ENCODE results near the gene SLC15A4.
"Not testable (repeated sequence)": the region's sequence is repeated elsewhere in the genome, so short reads cannot be mapped to it uniquely, and the experiment has no call there.

The SLC15A4 gene

DNA sequence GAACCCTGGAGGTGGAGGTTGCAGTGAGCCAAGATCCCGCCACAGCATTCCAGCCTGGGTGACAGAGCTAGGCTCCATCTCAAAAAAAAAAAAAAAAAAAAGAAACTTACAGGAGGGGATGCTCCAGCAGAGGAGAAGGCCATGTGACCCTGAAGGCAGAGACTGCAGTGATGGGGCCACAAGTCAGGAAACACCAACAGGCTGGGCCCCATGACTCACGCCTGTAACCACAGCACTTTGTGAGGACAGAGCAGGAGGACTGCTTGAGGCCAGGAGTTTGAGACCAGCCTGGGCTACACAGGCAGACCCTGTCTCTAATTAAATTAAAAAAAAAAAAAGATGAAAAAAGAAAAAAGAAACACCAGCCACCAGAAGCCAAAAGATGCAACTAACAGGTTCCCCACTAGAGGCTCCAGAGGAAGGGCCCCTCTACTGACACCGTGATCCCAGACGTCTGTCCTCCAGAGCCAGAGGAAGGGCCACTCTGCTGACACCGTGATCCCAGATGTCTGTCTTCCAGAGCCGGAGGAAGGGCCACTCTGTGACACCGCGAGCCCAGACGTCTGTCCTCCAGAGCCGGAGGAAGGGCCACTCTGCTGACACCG lies 20.4 kb upstream of the SLC15A4 start:
- DNase-seq (ENCODE audit: low spot score) (no peak), FAIRE-seq (no peak)

- DNase-seq (ENCODE audit: low spot score): no peak
- FAIRE-seq: no peak
Observed at GRCh38 chr12:128843538-128843937, 19.8 kb upstream of the SLC15A4 start.

- DNase-seq (ENCODE audit: low spot score): no peak
- FAIRE-seq: no peak
Observed at GRCh38 chr12:128842579-128842978, 18.8 kb upstream of the SLC15A4 start.

DNA sequence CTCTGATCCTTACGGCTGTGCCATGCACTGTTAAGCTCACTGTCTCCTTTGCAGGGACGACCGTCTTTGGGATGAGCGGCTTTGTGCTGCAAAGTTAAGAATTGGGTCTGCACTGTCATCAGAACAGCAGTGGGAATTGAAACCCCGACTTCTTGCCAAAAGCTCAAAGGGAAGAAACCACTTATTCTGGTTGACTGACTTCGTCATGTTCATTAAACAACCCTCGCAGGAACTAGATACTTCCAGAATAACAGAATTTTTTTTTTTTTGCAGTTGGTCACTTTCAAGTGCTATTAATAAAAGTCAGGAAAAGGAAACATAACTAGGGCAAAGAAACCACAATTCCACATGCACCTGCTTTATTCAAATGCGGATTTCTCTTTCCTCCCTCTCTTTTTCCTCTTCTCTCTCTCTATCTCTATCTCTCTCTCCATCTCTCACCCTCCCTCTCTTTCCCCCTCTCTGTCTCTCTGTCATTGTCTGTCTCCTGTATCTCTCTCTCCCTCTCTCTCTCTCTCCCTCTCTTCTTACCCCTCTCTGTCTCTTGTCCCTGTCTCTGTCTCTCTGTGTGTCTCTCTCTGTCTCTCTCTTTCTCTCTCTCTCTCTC lies 17.2 kb upstream of the SLC15A4 start:
- FAIRE-seq (no peak), DNase-seq (ENCODE audit: low spot score) (no peak)

GRCh38 chr12:128839885-128840284 lies 16.1 kb upstream of the SLC15A4 start:
- FAIRE-seq; DNase-seq (ENCODE audit: low spot score): not testable (repeated sequence)

- FAIRE-seq (no peak), DNase-seq (ENCODE audit: low spot score) (no peak)
Observed at GRCh38 chr12:128833418-128833817, 9.7 kb upstream of the SLC15A4 start.

- no peak for DNase-seq (ENCODE audit: low spot score)
- no peak for FAIRE-seq
Observed at GRCh38 chr12:128830505-128830893, 6.7 kb upstream of the SLC15A4 start.

- FAIRE-seq: no peak
- DNase-seq (ENCODE audit: low spot score): no peak
Observed at GRCh38 chr12:128829861-128830504, 6.2 kb upstream of the SLC15A4 start.

DNA sequence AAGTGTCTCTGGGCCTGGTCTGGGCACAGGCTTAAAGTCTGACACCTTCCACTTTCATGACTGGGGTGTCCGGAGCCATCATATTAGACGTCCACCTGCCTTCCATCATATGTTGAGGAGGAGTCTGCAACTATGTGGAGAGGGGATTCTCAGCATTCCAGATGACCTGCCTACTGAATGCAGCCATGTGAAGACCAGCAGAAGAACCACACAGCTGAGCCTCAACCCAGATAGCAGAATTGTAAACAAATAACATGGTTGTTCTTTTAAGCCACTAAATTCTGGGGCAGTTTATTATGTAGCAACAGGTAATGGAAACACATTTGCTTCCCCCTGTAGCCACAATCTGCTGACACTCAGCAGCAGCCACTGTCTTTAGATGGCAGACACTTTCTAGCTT lies 4.0 kb upstream of the SLC15A4 start:
- DNase-seq (ENCODE audit: low spot score) (no peak), FAIRE-seq (no peak)

- no peak for FAIRE-seq
- no peak for DNase-seq (ENCODE audit: low spot score)
Observed at GRCh38 chr12:128825835-128826234, 2.1 kb upstream of the SLC15A4 start.

GRCh38 chr12:128823216-128823915 lies 392 bp downstream of the SLC15A4 start:
- FAIRE-seq: no peak
- no peak for DNase-seq (ENCODE audit: low spot score)

- DNase-seq (ENCODE audit: low spot score) (no peak), FAIRE-seq (no peak)
Observed at GRCh38 chr12:128820723-128821432, 2.9 kb downstream of the SLC15A4 start.

DNA sequence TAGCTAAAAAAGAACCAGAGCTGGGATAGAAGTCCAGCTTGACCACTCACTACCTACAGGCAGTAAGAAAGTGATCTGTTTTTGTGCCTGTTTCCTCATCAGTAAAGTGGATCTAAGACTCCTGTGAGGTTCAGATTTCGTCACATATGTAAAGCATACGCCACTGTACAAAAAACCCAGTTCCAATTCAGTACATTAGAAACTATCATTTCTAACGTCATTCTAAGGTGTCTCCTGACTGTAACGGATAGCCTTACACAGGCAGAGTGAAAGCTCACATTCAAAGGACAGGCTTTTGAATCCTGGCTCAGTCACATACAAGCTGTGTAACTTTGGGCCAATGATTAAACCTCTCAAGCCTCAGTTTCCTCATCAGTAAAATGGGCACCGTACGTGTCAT lies 3.5 kb downstream of the SLC15A4 start:
- FAIRE-seq: no peak
- DNase-seq (ENCODE audit: low spot score): no peak

GRCh38 chr12:128819293-128820144 lies 4.2 kb downstream of the SLC15A4 start:
- no peak for FAIRE-seq
- no peak for DNase-seq (ENCODE audit: low spot score)

DNA sequence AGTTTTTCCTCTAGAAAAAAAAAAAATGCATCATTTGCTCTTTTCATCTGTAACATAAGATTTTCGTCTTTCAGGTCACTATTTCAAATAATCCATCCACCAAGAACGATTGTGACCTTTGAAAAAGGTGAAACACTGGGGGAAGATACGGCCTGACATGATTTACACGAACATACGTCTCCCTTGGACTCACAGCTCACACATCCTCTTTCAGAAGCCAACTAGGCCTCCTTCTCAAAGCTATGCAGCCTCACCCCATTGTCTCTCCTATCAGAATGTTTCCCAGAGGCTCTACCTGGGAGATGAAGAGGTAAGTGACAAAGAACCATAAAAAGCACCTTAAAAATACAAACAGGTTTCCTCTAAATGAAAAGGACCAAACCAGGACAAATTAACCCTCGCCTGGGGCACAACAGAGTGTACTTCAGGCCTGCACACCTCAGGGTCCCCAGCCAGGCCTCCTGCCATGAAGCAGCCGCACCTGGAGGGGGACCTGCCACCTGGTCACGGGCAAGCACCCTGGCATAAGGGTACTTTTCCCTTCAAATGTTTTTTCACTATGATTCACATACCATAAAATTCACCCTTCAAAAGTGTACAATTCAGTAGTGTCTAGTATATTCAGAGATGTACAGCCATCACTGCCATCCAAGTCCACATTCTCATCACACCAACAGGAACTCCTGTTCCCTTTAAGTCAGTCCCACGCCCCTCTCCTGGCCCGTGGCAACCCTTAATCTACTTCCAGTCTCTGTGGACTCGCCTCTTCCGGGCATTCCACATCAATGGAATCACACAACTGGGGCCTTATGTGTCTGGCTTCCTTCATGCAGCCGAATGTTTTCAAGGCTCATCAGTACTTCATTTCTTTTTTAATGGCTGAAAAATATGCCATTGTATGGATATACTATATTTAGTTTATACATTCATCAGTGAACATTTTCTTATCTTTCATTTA lies 5.4 kb downstream of the SLC15A4 start:
- peak; percentile 16 for FAIRE-seq
- DNase-seq (ENCODE audit: low spot score): peak; percentile 52

DNA sequence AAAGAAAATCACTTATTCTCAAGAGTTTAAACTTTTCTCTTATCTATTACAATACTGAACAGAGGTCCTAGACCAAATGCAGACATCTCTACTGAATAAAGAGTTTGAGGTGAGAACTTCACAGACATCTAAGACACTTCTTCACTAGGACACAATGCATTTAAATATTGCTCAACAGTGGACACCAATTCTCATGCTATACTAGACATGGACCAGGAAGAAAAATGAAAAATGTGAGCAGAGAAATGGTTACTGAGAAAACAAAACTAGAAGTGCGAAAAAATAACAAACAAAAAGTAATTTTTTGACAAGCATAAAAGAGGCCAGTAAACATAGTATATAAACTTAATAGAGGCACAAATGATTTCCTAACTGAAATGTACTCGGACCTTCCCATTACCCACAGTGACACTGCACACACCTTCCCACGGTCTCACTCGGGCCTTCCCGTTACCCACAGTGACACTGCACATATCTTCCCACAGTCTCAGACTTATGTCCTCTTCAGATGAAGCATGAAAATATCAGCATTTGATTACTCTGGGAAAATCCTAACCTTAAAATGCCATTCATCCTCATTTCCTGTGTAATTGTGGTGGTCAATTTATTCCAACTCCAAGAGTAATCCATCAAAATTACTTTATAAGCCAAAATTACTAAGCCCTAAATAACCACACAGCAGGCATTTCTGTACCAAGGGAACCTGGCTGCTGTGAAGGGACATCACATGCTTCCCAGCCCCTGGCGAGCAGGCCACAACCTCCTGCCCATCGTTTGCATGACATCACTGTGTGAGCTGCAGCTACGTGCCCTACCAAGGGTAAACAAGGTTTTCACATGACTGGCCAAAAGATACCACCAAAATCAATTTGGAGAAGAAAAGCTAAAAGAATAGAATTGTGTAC lies 6.4 kb downstream of the SLC15A4 start:
- FAIRE-seq (peak; percentile 87), DNase-seq (ENCODE audit: low spot score) (peak; percentile 73)

DNA sequence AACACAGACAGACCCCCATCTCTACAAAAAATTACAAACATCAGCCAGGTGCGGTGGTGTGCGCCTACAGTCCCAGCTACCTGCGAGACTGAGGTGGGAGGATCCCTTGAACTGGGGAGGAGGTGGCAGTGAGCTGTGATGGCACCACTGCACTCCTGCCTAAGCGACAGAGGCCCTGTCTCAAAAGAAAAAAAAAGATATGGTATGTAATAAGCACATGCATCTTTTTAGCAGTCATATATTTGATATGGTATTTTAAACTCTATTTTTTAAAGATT lies 7.2 kb downstream of the SLC15A4 start:
- no peak for DNase-seq (ENCODE audit: low spot score)
- no peak for FAIRE-seq

GRCh38 chr12:128815779-128816642 lies 7.7 kb downstream of the SLC15A4 start:
- FAIRE-seq (no peak), DNase-seq (ENCODE audit: low spot score) (no peak)
